MM.1S (cell line): ENCODE data around the gene FAM124A.

Source experiments
- DNase-seq: peaks from one replicate; pipeline ENCODE4 v3.0.0-alpha.2; 2015
- H2AFZ ChIP-seq: fragments of 300-600 bp; sonication (generic); 2 replicates; pipeline ENCODE4 v1.6.0; 2016; ENCODE audit warnings: antibody characterized with exemption, low read length
- H3F3A ChIP-seq: fragments of 300-600 bp; sonication (generic); 2 replicates; pipeline ENCODE4 v1.6.1; 2016; ENCODE audit warnings: mild to moderate bottlenecking, antibody characterized with exemption, low read length, moderate library complexity, mixed read lengths; ENCODE audit not compliant: insufficient read depth
- H3K27ac ChIP-seq: fragments of 300-600 bp; sonication (generic); 2 replicates; pipeline ENCODE4 v1.5.1; 2016; ENCODE audit warnings: mild to moderate bottlenecking, low read length
- H3K27me3 ChIP-seq: fragments of 300-600 bp; sonication (generic); replicated peaks from 2 replicates; pipeline ENCODE4 v1.6.0; 2016; ENCODE audit warnings: low read length; ENCODE audit not compliant: insufficient read depth
- H3K36me3 ChIP-seq: fragments of 300-600 bp; sonication (generic); replicated peaks from 2 replicates; pipeline ENCODE4 v1.6.1; 2016; ENCODE audit warnings: mild to moderate bottlenecking, low read length, mixed read lengths; ENCODE audit not compliant: insufficient read depth
- H3K4me1 ChIP-seq: fragments of 300-600 bp; sonication (generic); 2 replicates; pipeline ENCODE4 v1.6.1; 2016; ENCODE audit warnings: low read length, mixed read lengths
- H3K4me2 ChIP-seq: fragments of 300-600 bp; sonication (generic); 2 replicates; pipeline ENCODE4 v1.6.0; 2016; ENCODE audit warnings: low read depth, low read length
- H3K4me3 ChIP-seq: fragments of 300-600 bp; sonication (generic); 2 replicates; pipeline ENCODE4 v1.5.1; 2016; ENCODE audit warnings: low read length, mixed read lengths
- H3K79me2 ChIP-seq: fragments of 300-600 bp; sonication (generic); 2 replicates; pipeline ENCODE4 v1.6.1; 2016; ENCODE audit warnings: mixed run types, low read length, mixed read lengths
- H3K9ac ChIP-seq: fragments of 300-600 bp; sonication (generic); 2 replicates; pipeline ENCODE4 v1.6.1; 2016; ENCODE audit warnings: low read length, mixed read lengths
- H3K9me2 ChIP-seq: fragments of 300-600 bp; sonication (generic); replicated peaks from 2 replicates; pipeline ENCODE4 v1.6.1; 2016; ENCODE audit warnings: mild to moderate bottlenecking, low read length, mixed read lengths; ENCODE audit not compliant: insufficient read depth
- H3K9me3 ChIP-seq: fragments of 300-600 bp; sonication (generic); replicated peaks from 2 replicates; pipeline ENCODE4 v1.6.1; 2016; ENCODE audit warnings: mild to moderate bottlenecking, low read length, mixed read lengths; ENCODE audit not compliant: insufficient read depth
- H4K20me1 ChIP-seq: fragments of 300-600 bp; sonication (generic); 2 replicates; pipeline ENCODE4 v1.6.1; 2016; ENCODE audit warnings: mild to moderate bottlenecking, low read length, moderate library complexity, mixed read lengths; ENCODE audit not compliant: insufficient read depth
- EZH2 ChIP-seq: fragments of 300-600 bp; sonication (generic); optimal IDR thresholded peaks from 2 replicates; pipeline ENCODE3; 2017; ENCODE audit warnings: low read depth, mild to moderate bottlenecking, antibody characterized with exemption, low read length, mixed read lengths
- EZH2phosphoT487 ChIP-seq: fragments of 300-600 bp; sonication (generic); IDR thresholded peaks from 2 replicates; pipeline ENCODE4 v1.6.1; 2018; ENCODE audit warnings: antibody characterized with exemption, low read length
- TF ChIP-seq, protein P1 (sequence below): fragments of 300-600 bp; sonication (generic); IDR thresholded peaks from 2 replicates; pipeline ENCODE4 v1.5.1; 2016; ENCODE audit warnings: antibody characterized with exemption, low read length, mixed read lengths

FAM124A gene

DNA sequence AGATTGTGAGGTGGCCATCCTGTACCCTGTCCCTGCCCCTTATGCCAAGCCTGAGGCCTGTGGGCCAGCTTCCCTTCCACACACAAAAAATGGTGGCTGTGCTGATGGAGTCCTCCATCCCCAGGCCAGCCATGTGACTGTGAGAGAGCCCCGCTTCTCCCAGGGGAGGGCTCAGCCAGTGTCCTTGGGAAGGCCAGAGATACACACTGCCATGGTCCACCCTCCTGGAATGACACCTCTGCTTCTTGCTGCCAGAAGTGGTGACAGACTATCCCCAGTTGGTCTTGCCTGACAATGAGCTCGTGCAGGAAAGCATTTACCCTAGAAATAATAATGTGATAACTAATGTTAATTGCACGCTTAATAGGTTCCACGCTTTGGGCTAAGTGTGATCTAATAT is 38.0 kb downstream of the FAM124A start:
- TF ChIP-seq EZH2phosphoT487 (no peak), EZH2 (no peak)
- TF ChIP-seq, protein P1, sequence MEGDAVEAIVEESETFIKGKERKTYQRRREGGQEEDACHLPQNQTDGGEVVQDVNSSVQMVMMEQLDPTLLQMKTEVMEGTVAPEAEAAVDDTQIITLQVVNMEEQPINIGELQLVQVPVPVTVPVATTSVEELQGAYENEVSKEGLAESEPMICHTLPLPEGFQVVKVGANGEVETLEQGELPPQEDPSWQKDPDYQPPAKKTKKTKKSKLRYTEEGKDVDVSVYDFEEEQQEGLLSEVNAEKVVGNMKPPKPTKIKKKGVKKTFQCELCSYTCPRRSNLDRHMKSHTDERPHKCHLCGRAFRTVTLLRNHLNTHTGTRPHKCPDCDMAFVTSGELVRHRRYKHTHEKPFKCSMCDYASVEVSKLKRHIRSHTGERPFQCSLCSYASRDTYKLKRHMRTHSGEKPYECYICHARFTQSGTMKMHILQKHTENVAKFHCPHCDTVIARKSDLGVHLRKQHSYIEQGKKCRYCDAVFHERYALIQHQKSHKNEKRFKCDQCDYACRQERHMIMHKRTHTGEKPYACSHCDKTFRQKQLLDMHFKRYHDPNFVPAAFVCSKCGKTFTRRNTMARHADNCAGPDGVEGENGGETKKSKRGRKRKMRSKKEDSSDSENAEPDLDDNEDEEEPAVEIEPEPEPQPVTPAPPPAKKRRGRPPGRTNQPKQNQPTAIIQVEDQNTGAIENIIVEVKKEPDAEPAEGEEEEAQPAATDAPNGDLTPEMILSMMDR = no peak
- H4K20me1 ChIP-seq = no peaks in the 10 kb centered on the region
- DNase-seq = no peak
- H3K4me2 ChIP-seq = no peak overlapping the region
- H3K79me2 ChIP-seq = no peaks in the 10 kb centered on the region
- H3K36me3 ChIP-seq = no peaks in the 10 kb centered on the region
- no peak overlapping the region for H3K27ac ChIP-seq
- no peaks in the 10 kb centered on the region for H3K9me2 ChIP-seq
- H3K9me3 ChIP-seq = no peaks in the 10 kb centered on the region
- H2AFZ ChIP-seq = no peak overlapping the region
- no peaks in the 10 kb centered on the region for H3F3A ChIP-seq
- no peaks in the 10 kb centered on the region for H3K4me1 ChIP-seq
- no peak overlapping the region for H3K4me3 ChIP-seq
- H3K27me3 ChIP-seq = no peaks in the 10 kb centered on the region
- H3K9ac ChIP-seq = no peak overlapping the region

DNA sequence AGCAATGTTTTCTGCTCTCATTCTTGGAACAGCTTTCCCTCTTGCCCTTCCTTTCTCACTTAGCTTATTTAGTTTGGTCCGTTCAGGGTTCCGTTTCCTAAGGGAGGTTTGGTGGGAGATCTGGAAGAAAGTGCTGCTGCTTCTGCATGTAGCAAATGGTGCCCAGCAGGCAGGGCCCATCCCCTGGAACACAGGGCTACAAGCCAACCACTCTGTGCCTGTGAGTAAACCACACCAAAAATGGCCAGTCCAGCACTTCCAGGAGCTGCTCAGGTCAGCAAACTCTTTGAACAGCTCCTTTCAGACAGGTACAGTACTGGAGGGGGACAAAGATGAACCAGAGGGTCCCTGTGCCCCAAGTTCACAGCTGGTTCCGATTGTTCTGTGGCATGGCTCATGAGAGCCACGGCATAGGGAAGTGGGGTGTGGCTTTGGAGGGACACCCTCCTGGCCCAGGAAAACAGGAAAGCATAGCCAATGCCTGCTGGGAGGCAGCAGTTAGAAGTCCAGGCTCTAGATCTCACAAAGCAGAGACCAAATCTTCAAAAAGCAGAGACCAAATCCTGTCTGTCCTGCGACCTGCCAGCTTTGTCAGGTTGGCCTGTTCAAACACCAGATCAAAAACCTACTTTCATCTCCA is 39.5 kb downstream of the FAM124A start:
- Histone ChIP-seq H3K4me2 (no peak overlapping the region), H4K20me1 (no peaks in the 10 kb centered on the region), H3K27me3 (no peaks in the 10 kb centered on the region), H3K9me3 (no peaks in the 10 kb centered on the region), H3K9ac (no peak overlapping the region), H3K4me1 (no peaks in the 10 kb centered on the region), H3K9me2 (no peaks in the 10 kb centered on the region), H3K36me3 (no peaks in the 10 kb centered on the region), H3K27ac (no peak overlapping the region), H3K79me2 (no peaks in the 10 kb centered on the region), H3F3A (no peaks in the 10 kb centered on the region), H3K4me3 (no peak overlapping the region), H2AFZ (no peak overlapping the region)
- DNase-seq = no peak
- TF ChIP-seq, protein P1 = no peak
- TF ChIP-seq EZH2phosphoT487 = no peak
- no peak for TF ChIP-seq EZH2

DNA sequence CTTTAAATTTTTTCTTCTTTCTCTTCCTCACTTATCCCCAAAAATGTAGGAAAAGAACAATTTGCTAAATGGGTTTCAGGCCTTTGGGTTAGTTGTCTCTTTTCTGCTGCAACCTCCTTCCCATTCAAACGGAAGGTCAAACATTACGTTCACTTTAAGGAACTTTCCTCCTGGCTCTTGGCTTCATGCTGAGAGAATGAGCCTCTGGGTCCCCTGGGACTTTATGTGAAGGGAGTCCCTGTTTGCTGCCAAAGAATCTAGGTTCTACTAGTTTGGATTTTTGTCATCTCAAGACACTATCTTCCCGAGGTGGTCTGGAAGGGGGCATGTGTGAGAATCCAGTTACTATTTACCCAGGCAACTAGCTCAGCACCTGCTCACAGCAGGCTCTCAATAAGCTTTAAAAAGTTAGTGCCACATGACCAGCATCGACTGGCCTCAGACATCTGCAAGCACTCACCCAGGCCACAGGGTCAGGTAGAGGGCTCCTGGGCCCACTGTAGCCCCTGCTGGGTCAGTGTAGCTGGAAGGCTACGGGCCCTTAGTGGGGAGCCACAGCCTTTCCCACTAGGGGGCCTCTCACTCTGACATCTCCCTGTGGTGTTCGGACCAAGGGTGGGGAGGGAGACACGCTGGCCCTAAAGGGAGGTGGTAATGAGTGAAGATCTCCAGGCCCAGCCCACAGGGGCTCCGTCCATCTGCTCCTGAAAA is 40.5 kb downstream of the FAM124A start:
- no peaks in the 10 kb centered on the region for H3K27me3 ChIP-seq
- no peak overlapping the region for H3K4me3 ChIP-seq
- H3K9me2 ChIP-seq = no peaks in the 10 kb centered on the region
- no peaks in the 10 kb centered on the region for H3K79me2 ChIP-seq
- no peaks in the 10 kb centered on the region for H3K9me3 ChIP-seq
- H3F3A ChIP-seq = no peaks in the 10 kb centered on the region
- no peak overlapping the region for H3K9ac ChIP-seq
- H3K27ac ChIP-seq = no peak overlapping the region
- no peaks in the 10 kb centered on the region for H4K20me1 ChIP-seq
- TF ChIP-seq, protein P1 = no peak
- TF ChIP-seq EZH2 = no peak
- TF ChIP-seq EZH2phosphoT487 = no peak
- no peak overlapping the region for H3K4me2 ChIP-seq
- no peak for DNase-seq
- no peaks in the 10 kb centered on the region for H3K36me3 ChIP-seq
- no peaks in the 10 kb centered on the region for H3K4me1 ChIP-seq
- H2AFZ ChIP-seq = no peak overlapping the region
